Karpas-422 (cell line): ENCODE measurements around the gene TRIM22. TPM values are rescaled to one million over a fixed set of nuclear protein-coding genes. Genes with fewer than 3 reads are reported as not detected.
A peak's percentile ranks its signal among the peaks of the same experiment; 100 is the strongest.
"Not testable (repeated sequence)": the region's sequence is repeated elsewhere in the genome, so short reads cannot be mapped to it uniquely, and the experiment has no call there.

Source experiments
- DNase-seq: peaks from one replicate; pipeline ENCODE4 v3.0.0-alpha.2; 2015
- H2AFZ ChIP-seq: fragments of 200-600 bp; sonication (generic); 2 replicates; pipeline ENCODE4 v1.6.1; 2014; ENCODE audit warnings: antibody characterized with exemption, low read length, mixed read lengths
- H3K27ac ChIP-seq: fragments of 200-600 bp; sonication (generic); 2 replicates; pipeline ENCODE4 v1.5.1; 2014; ENCODE audit warnings: mild to moderate bottlenecking, low read length, moderate library complexity
- H3K27me3 ChIP-seq: fragments of 200-600 bp; sonication (generic); 2 replicates; pipeline ENCODE4 v1.6.1; 2014; ENCODE audit warnings: low read length, mixed read lengths
- H3K36me3 ChIP-seq: fragments of 200-600 bp; sonication (generic); 2 replicates; pipeline ENCODE4 v1.6.1; 2014; ENCODE audit warnings: low read length, mixed read lengths; ENCODE audit not compliant: insufficient read depth
- H3K4me1 ChIP-seq: fragments of 200-600 bp; sonication (generic); 2 replicates; pipeline ENCODE4 v1.6.1; 2014; ENCODE audit warnings: mild to moderate bottlenecking, low read length, mixed read lengths
- H3K4me2 ChIP-seq: fragments of 200-600 bp; sonication (generic); 2 replicates; pipeline ENCODE4 v1.6.1; 2014; ENCODE audit warnings: low read length, low read depth, mild to moderate bottlenecking; ENCODE audit not compliant: poor library complexity, severe bottlenecking
- H3K4me3 ChIP-seq: fragments of 200-600 bp; sonication (generic); 2 replicates; pipeline ENCODE4 v1.5.1; 2014; ENCODE audit warnings: mild to moderate bottlenecking, antibody characterized with exemption, low read length, mixed read lengths
- H3K79me2 ChIP-seq: fragments of 200-600 bp; sonication (generic); 2 replicates; pipeline ENCODE4 v1.6.1; 2014; ENCODE audit warnings: mild to moderate bottlenecking, low read length, mixed read lengths
- H3K9ac ChIP-seq: fragments of 200-600 bp; sonication (generic); 2 replicates; pipeline ENCODE4 v1.6.0; 2014; ENCODE audit warnings: low read length
- H3K9me2 ChIP-seq: fragments of 200-600 bp; sonication (generic), shearing (Covaris generic); replicated peaks from 2 replicates; pipeline ENCODE4 v1.6.0; 2014; ENCODE audit warnings: mild to moderate bottlenecking, low read length, moderate library complexity; ENCODE audit not compliant: insufficient read depth
- H3K9me3 ChIP-seq: fragments of 300-700, 200-600 bp; sonication (generic); 2 replicates; pipeline ENCODE4 v1.6.1; 2014; ENCODE audit warnings: low read length, mixed read lengths
- H4K20me1 ChIP-seq: fragments of 200-600 bp; sonication (generic); 2 replicates; pipeline ENCODE4 v1.6.1; 2014; ENCODE audit warnings: mild to moderate bottlenecking, antibody characterized with exemption, low read length, low read depth; ENCODE audit not compliant: insufficient read depth
- total RNA-seq: library from RNA; depleted of rRNA; stranded (reverse); fragments of >200 nt; shearing (Covaris generic); gene quantifications from 2 replicates; pipeline ENCODE4 v1.2.3, GENCODE V29; 2014; ENCODE audit warnings: low replicate concordance; rRNA removed

The TRIM22 gene, protein sequence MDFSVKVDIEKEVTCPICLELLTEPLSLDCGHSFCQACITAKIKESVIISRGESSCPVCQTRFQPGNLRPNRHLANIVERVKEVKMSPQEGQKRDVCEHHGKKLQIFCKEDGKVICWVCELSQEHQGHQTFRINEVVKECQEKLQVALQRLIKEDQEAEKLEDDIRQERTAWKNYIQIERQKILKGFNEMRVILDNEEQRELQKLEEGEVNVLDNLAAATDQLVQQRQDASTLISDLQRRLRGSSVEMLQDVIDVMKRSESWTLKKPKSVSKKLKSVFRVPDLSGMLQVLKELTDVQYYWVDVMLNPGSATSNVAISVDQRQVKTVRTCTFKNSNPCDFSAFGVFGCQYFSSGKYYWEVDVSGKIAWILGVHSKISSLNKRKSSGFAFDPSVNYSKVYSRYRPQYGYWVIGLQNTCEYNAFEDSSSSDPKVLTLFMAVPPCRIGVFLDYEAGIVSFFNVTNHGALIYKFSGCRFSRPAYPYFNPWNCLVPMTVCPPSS
- 90.0 and 112 TPM in 2 replicates for total RNA-seq

DNA sequence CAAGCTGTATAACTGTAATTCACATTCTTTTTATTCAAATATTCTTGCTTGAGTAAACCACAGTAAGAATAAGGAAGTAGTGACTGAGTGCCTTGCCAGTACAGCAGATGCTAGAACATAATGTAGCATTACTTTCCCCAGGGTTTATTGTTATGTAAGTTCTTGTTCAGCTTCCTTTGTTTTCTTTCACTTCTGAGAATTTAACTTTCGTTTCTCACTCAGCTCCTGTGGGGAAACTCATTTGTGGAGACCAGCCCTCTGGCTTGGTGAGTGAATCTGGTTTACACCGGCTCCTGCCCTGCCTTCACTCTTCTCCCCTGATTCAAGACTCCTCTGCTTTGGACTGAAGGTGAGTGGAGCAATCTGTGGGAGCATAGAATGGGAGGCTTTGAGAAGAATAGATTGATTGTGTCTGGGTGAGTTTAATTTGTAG, at the start of gene TRIM22:
Gene TRIM22, plus strand, starts transcription at position 240 of the 433 bp plus-strand sequence. CDS start 6,443 bp downstream, outside the sequence.
- peak within 1 kb of the TSS; percentile 86 for H3K9ac ChIP-seq
- peak within 1 kb of the TSS; percentile 94 for H3K27ac ChIP-seq
- H3K9me2 ChIP-seq, result no peaks in the 10 kb centered on the region
- H3K4me2 ChIP-seq, result peak within 1 kb of the TSS; percentile 88
- peak; percentile 90 for DNase-seq
- H3K79me2 ChIP-seq, result peaks cover 39% of the 10 kb centered on the region
- no peaks in the 10 kb centered on the region for H3K27me3 ChIP-seq
- peak within 1 kb of the TSS; percentile 57 for H2AFZ ChIP-seq
- no peaks in the 10 kb centered on the region for H3K9me3 ChIP-seq
- peak within 1 kb of the TSS; percentile 77 for H3K4me3 ChIP-seq
- H3K4me1 ChIP-seq, result peaks cover 36% of the 10 kb centered on the region
- peaks cover 4% of the 10 kb centered on the region; the same call in 1 of the 2 replicates for H3K36me3 ChIP-seq
- H4K20me1 ChIP-seq, result no peaks in the 10 kb centered on the region

DNA sequence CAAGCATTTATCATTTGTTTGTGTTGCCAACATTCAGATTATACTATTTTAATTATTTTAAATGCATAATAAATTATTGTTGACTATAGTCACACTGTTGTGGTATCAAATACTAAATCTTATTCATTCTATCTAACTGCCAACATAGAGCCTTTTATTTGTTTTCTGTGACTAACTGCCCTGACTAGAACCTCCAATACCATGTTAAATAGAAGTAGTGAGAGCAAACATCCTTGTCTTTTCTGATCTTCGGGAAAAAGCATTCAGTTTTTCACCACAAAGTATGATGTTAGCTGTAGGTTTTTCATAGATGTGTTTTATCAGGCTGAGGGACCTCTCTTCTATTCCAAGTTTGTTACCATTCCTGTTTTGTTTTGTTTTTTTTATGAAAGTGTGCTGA, 49.6 kb upstream of the TRIM22 start:
- Histone ChIP-seq H2AFZ (no peak overlapping the region), H3K9me2 (no peaks in the 10 kb centered on the region), H3K4me2 (no peak overlapping the region), H4K20me1 (no peaks in the 10 kb centered on the region), H3K9me3 (no peaks in the 10 kb centered on the region), H3K27me3 (no peaks in the 10 kb centered on the region), H3K79me2 (no peaks in the 10 kb centered on the region), H3K4me3 (no peak overlapping the region), H3K36me3 (no peaks in the 10 kb centered on the region), H3K9ac (no peak overlapping the region), H3K4me1 (no peaks in the 10 kb centered on the region), H3K27ac (no peak overlapping the region)
- no peak for DNase-seq

DNA sequence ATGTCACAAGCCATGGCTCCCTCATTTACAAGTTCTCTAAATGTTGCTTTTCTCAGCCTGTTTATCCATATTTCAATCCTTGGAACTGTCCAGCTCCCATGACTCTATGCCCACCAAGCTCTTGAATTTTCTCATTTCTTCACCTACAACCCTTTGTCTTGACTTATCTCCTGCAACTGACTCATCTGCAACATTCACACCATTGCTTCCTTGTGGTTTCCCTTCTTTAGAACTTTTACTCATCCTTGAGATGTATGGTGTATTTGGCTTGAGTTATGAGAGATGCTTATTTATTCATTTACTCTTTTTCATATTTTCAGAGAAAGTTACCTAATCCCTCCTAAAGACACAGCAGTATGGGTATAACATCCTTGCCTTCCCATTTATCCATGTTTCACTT, 46.0 kb upstream of the TRIM22 start:
- Histone ChIP-seq H3K36me3 (no peaks in the 10 kb centered on the region), H3K4me2 (no peak overlapping the region), H3K27ac (no peak overlapping the region), H3K9ac (no peak overlapping the region), H3K79me2 (no peaks in the 10 kb centered on the region), H3K27me3 (no peaks in the 10 kb centered on the region), H3K4me1 (no peaks in the 10 kb centered on the region), H4K20me1 (no peaks in the 10 kb centered on the region), H3K4me3 (no peak overlapping the region), H2AFZ (no peak overlapping the region), H3K9me3 (no peaks in the 10 kb centered on the region), H3K9me2 (no peaks in the 10 kb centered on the region)
- DNase-seq, result no peak

DNA sequence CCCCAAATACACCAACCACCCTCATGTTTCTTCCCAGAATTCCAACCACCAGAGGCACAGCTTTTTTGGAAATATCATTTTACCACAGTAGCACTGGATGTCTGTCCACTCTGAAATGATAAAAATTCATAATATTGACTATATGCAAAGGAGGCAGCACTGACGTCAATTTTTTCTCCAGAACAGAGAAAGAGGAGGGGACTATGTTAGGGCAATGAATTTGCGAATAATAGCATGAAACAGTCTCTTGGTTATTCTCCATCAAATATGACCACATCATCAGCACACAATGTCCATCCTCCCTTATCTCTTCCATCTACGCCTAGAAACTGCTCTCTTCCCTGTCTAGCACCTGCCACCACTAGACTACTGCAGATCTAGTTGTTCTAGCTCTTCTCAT, 43.5 kb upstream of the TRIM22 start:
- Histone ChIP-seq H3K9me3 (no peaks in the 10 kb centered on the region), H2AFZ (no peak overlapping the region), H3K79me2 (no peaks in the 10 kb centered on the region), H3K9me2 (no peaks in the 10 kb centered on the region), H3K4me1 (no peaks in the 10 kb centered on the region), H3K27me3 (no peaks in the 10 kb centered on the region), H4K20me1 (no peaks in the 10 kb centered on the region), H3K36me3 (no peaks in the 10 kb centered on the region), H3K9ac (no peak overlapping the region), H3K27ac (no peak overlapping the region), H3K4me3 (no peak overlapping the region), H3K4me2 (no peak overlapping the region)
- no peak for DNase-seq

DNA sequence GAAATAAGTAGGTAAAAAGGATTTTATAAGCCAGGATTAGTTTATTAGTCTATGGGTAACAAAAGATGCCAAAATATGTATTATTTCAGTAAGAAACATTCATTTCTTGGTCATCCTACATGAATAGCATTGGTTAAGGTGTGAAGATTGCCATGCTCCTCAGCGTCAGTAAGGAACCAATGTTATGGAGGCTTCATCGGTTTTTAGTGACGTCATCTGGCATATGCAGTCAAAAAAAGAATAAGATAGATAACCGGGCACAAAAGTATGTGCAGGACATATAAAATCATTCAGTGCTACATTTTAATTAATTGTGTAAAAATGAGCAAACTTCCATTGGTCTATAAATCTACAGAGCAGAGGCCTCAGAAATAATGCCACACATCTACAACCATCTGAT, 34.1 kb upstream of the TRIM22 start:
- no peaks in the 10 kb centered on the region for H3K4me1 ChIP-seq
- no peak overlapping the region for H2AFZ ChIP-seq
- H4K20me1 ChIP-seq, result no peaks in the 10 kb centered on the region
- H3K9me2 ChIP-seq, result no peaks in the 10 kb centered on the region; the same call in 1 of the 2 replicates
- no peak overlapping the region for H3K4me3 ChIP-seq
- no peaks in the 10 kb centered on the region for H3K36me3 ChIP-seq
- no peaks in the 10 kb centered on the region for H3K27me3 ChIP-seq
- no peaks in the 10 kb centered on the region for H3K79me2 ChIP-seq
- DNase-seq, result no peak
- H3K9me3 ChIP-seq, result no peaks in the 10 kb centered on the region
- no peak overlapping the region for H3K4me2 ChIP-seq
- H3K9ac ChIP-seq, result no peak overlapping the region
- H3K27ac ChIP-seq, result no peak overlapping the region

DNA sequence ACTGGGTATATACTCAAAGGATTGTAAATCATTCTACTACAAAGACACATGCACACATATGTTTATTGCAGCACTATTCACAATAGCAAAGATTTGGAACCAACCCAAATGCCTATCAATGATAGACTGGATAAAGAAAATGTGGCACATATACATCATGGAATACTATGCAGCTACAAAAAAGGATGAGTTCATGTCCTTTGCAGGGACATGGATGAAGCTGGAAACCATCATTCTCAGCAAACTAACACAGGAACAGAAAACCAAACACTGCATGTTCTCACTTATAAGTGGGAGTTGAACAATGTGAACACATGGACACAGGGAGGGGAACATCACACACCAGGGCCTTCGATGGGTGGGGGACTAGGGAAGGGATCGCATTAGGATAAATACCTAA, 32.6 kb upstream of the TRIM22 start:
- not testable (repeated sequence) for H3K79me2 ChIP-seq, H2AFZ ChIP-seq, H4K20me1 ChIP-seq, H3K36me3 ChIP-seq, H3K9me3 ChIP-seq, H3K27ac ChIP-seq, H3K4me3 ChIP-seq, H3K4me1 ChIP-seq, DNase-seq, H3K9ac ChIP-seq, H3K27me3 ChIP-seq, H3K9me2 ChIP-seq, H3K4me2 ChIP-seq

GRCh38 chr11:5658318-5658717, 31.3 kb upstream of the TRIM22 start:
- Histone ChIP-seq H3K4me2 (no peak overlapping the region), H4K20me1 (no peaks in the 10 kb centered on the region), H3K27me3 (no peaks in the 10 kb centered on the region), H3K9ac (no peak overlapping the region), H3K27ac (no peak overlapping the region), H2AFZ (no peak overlapping the region), H3K9me3 (no peaks in the 10 kb centered on the region), H3K4me3 (no peak overlapping the region), H3K79me2 (no peaks in the 10 kb centered on the region), H3K4me1 (no peaks in the 10 kb centered on the region), H3K36me3 (no peaks in the 10 kb centered on the region), H3K9me2 (no peaks in the 10 kb centered on the region)
- no peak for DNase-seq

DNA sequence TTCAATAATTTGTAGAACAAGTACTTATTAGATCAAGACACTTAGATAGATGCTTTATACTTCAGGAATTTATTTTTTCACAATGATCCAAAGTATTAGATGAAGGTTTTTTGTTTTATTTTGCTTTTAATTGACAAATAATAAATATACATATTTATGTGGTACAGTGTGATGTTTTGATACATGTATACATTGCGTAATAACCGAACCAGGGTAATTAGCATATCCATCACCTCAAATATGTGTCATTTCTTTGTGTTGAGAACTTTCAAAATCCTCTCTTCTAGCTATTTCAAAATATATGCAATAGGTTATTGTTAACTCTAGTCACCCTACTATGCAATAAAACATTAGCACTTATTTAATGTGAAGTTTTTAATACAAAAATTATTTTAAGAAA, 26.1 kb upstream of the TRIM22 start:
- H3K27ac ChIP-seq, result no peak overlapping the region
- no peak for DNase-seq
- H3K9me3 ChIP-seq, result no peaks in the 10 kb centered on the region
- H3K9me2 ChIP-seq, result no peaks in the 10 kb centered on the region
- H3K4me1 ChIP-seq, result no peaks in the 10 kb centered on the region
- peaks cover 6% of the 10 kb centered on the region; the same call in 1 of the 2 replicates for H3K36me3 ChIP-seq
- H3K9ac ChIP-seq, result no peak overlapping the region
- no peaks in the 10 kb centered on the region for H3K79me2 ChIP-seq
- no peak overlapping the region for H2AFZ ChIP-seq
- H3K4me2 ChIP-seq, result no peak overlapping the region
- no peak overlapping the region for H3K4me3 ChIP-seq
- no peaks in the 10 kb centered on the region for H4K20me1 ChIP-seq
- H3K27me3 ChIP-seq, result no peaks in the 10 kb centered on the region
